ENCODE results near the gene NHS. TPM values are rescaled to one million over a fixed set of nuclear protein-coding genes. Genes with fewer than 3 reads are reported as not detected.
A peak's percentile ranks its signal among the peaks of the same experiment; 100 is the strongest.

NHS gene
- total RNA-seq (ENCODE audit: insufficient read depth, low replicate concordance), result 3.6 TPM

DNA sequence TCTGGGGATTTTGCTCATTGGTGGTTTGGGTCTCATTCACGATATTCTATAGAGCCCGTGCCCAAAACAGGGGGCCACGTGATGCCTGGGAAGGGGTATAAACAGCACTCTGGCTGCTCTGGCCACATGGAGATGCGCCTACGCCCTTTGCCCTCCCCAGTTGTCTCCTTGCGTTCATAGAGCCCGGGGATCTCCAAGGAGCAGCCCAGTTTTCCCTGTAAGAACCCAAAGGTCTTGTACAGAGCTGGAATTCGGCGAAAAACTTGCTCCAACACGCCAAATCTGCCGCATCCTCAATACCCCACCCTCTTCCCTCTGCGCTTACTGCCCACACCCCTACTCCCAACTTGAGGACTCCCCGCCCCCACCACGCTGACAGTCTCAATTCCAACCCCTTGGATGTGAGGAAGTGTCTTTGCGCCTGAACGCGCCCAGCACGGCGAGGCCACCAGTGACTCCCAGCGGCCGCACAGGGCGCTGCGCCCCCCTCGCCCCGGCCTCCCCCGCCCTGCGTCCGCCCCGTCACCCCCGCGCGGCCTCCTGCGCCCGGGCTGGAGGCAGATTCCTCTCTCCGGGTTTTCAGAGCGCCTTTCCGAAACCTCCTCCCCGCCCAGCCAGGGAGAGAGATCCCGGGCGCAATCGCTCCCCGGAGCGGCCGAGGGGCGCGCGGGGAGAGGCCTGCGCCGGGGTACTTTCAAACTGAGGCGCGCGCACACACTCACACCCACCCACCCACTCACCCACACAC, at the start of gene NHS:
Gene NHS, plus strand, starts transcription at position 582 of the 748 bp plus-strand sequence. CDS start 558 bp downstream, outside the sequence.
- peak; percentile 73 for DNase-seq (ENCODE audit: low spot score)

DNA sequence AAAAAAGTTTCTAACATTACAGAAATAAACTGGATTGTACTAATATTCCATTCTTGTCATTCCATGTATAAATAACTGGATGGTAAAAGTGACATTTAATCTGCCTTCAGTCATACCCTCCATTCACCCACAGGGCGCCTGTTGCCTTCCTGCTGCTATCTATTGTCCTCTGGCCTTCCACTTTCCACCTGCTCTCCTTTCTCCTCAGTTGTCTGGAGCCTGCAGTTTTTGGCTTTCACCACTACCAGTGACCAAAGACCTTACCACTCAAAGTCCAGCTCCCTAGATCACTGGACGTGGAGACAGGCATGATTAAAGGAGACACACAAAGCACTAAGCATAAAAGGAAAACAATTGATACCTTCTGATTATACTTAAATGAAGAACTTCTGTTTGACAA, 46.2 kb upstream of the NHS start:
- DNase-seq (ENCODE audit: low spot score), result no peak

DNA sequence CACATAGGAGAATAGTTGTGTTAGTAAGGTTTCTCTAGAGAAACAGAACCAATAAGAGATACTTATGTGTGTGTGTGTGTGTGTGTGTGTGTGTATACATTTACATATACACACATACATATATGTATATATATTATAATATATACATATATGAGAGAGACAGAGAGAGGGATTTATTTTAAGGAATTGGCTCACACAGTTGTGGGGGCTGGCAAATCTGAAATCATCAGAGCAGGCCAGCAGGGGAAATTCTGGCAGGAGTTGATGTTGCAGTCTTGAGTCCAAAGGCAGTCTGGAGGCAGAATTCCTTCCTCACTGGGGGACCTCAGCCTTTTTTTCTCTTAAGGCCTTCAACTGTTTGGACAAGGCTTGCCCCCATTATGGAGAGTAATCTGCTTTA, 38.6 kb upstream of the NHS start:
- no peak for DNase-seq (ENCODE audit: low spot score)

DNA sequence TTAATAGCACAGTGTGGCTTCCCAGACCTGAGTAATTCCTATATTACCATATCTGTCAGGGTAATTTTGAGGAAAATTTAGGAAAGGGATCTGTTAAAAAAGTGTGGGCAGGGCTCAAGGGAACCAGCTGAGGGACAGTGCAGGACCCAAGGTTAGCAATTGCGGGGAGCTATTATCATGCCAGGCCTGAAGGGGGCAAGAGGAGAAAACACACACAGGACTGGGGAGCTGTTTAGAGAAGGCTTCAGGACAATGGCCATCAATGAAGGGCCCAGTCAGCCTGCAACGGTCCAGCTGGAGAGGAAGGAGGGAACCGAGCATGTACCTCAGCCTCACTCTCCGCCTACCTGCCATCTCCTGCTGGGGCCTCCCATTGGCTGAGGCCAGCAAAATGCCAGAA, 19.0 kb upstream of the NHS start:
- DNase-seq (ENCODE audit: low spot score), result no peak

GRCh38 chrX:17359500-17359899, 15.5 kb upstream of the NHS start:
- DNase-seq (ENCODE audit: low spot score), result no peak

DNA sequence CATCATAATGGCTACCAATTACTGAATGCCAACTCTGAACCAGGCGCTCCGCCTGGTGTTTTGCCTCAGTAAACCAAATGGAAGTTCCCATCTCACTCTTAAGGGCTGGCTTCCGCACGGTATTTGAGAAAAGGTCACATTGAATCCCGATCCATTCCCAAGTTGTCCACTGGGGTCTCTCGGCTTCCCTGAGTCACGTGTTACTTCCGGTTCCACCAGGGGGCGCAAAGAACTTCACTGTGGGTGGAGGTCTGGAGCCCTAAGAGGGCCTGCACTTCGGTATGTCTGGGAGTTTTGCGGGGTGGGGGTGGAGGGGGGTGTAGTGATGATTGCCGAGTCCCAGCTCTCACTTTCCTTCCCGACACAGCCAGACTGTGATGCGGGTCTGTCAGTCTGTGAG, 13.4 kb upstream of the NHS start:
- no peak for DNase-seq (ENCODE audit: low spot score)

DNA sequence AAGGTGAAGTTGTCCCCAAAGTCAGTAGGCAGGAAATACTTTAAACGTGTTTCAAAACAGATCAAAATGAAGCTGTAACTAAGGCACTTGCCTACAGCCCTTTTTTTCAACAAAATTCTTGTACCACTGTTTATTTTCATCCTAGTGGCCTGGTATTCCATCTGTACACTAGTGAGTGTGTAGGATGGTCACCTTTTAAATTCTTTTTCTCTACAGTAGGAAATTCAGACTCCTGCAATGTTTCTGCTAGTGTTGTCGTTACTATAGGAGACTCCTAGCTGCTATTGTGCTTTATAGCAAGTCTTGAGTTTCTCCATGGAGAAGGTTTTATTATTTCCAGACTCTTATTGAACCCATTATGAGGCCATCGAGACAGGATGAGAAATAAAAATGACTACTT, 7.0 kb upstream of the NHS start:
- DNase-seq (ENCODE audit: low spot score), result no peak

- peak; percentile 17 for DNase-seq (ENCODE audit: low spot score)
Measured at GRCh38 chrX:17369309-17369708, 5.7 kb upstream of the NHS start.

GRCh38 chrX:17370191-17370590, 4.8 kb upstream of the NHS start:
- no peak for DNase-seq (ENCODE audit: low spot score)

DNA sequence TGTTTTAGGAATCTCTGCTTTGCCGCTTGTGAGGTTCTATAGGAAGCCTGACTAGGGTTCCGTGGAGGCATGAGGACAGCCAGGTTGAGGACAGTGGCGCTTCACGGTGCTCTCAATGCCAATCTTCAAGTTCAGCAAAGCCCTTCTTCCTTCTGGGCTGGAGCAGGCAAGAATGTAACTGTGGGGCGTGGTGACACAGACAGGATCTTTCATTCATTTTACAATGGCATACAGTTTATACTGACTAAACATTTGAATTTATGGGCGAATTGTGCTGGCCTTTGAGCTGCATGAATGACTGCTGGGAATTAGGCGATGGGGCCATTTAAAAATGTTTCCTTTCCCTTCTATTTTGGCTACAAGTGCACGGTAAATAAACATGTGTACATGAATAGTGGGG, 2.9 kb upstream of the NHS start:
- no peak for DNase-seq (ENCODE audit: low spot score)

- DNase-seq (ENCODE audit: low spot score), result no peak
Measured at GRCh38 chrX:17373337-17373736, 1.7 kb upstream of the NHS start.

- DNase-seq (ENCODE audit: low spot score), result no peak
Measured at GRCh38 chrX:17375367-17375636, 302 bp downstream of the NHS start.

- DNase-seq (ENCODE audit: low spot score), result no peak
Measured at GRCh38 chrX:17375637-17376430, 834 bp downstream of the NHS start.

DNA sequence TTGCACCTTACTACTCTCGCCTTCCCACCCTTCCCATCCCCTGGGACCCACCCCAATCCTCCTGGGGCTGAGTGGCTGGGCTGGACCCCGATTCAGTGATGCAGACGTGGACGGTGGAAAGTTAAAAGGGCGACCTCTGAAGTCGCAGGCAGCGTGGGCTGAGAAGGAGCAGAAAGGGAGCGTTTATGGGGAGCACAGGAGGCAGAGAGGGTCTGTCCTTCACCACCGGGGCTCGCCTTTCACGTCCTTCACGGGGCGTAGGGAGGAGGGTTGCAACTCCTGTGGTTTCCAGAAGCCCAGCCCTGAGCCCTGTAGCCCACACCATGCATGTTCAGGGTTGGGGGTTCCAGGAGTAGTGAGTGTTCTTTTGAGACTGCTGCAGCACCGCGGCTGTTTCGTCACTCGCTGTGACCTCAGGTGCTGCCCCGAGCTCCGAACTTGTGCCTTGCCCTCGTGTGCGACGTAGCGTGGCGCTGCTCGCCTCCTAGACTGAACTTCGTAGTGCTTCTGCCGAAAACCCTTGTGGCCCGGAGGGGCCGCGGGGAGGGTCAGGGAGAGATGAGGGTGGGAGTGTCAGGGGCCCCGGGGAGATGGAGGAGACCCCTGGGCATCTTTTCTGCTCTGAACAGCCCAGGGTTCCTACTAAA, 1.6 kb downstream of the NHS start:
- no peak for DNase-seq (ENCODE audit: low spot score)

DNA sequence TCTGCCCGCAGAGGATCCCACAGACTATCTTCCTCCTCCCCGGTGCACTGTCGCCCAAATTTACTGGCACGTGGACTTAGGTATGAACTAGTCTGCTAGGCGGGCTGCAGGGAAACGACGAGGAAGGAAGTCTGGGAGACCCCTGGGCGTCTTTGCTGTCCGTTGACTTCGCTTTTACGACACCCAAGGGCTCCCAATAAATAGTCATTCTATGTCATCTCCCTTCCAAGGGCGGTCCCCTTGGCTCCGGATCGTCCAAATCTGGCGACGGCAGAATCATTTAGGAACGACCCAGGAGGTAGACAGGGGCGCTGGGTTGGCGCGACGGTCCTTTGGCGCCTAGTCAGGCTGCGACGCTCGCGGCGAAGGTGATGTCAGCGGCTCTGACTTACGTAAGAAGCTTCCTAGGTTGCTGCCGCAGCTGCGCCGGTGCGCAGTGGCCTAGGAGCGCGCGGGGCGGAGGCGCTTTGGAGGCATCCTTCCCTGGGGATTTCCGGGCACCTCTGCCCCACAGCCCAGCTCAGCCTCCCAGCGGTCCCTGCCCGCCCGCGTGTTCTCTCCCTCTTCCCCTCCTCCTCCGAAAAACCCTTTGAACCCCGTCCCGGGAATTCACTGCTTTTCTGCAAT, 2.2 kb downstream of the NHS start:
- DNase-seq (ENCODE audit: low spot score), result no peak

DNA sequence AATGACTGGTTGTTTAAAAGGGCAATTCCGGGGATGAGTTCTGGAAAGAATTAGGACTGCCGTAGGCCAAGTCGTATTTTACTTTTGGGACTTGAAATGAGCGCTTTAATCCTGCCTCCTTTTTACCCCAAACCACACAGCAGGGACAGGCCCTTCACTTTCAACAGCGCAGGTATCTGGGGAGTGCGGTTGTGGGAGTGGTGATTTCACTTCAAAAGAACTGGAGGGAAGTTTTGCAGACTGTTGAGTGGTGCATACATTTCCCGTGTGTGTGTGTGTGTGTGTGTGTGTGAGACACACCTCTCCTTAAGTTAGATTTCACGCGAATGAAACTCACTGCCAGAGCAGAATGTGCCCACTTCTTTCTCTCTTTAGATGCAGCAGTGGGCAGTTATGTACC, 2.8 kb downstream of the NHS start:
- no peak for DNase-seq (ENCODE audit: low spot score)

DNA sequence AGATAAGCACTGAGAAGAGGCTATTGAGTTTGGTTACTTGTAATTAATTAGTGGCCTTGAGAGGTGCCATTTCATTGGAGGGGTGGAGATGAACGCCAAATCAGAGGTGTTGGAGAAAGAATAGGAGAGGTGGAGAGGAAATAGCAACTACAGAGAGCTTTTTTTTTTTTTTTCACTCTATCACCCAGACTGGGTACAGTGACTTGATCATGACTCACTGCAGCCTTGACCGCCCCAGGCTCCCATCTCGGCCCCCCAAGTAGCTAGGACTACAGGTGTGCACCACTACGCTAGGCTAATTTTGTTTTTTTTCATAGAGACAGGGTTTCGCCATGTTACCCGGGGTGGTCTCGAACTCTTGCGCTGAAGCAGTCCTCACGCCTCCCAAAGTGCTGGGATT, 5.2 kb downstream of the NHS start:
- DNase-seq (ENCODE audit: low spot score), result no peak

DNA sequence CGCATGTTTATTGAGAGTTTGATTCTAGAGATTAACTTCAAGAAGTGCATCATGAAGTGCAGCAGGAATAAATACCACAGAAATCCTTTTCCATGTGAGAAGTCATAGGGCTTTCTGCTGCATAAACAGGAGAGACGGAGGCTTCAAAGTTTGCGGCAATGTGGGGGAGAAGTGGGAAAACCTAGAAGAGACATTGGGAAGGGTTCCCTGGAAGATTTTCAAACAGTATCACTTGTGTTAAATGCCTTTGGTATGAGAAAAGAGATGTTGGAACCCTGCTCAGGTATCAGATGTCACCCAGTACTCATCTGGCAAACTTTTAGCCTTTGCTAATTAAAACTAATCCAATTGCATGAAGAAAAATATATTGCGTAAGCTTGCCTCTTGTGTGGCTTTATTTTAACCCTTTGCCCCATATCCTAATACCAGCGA, 15.4 kb downstream of the NHS start:
- DNase-seq (ENCODE audit: low spot score), result no peak

DNA sequence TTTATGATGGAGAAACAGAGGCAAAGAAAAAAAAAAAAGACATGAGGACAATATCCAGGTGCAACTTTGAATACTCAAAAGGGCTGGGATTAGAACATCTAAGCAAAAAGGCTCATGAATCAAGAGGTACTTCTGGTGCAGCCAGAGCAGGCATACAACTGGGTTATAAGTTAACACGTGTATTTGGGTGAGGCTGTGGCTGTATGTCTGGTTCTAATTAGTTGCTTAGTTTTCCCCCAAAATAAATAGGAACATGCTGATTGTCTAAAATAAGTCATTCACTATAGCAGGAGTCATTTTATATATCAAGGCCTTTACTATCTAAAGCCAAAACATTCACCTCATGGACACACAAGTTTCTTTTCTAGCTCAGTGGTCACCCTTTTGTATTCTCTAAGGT, 20.2 kb downstream of the NHS start:
- no peak for DNase-seq (ENCODE audit: low spot score)

DNA sequence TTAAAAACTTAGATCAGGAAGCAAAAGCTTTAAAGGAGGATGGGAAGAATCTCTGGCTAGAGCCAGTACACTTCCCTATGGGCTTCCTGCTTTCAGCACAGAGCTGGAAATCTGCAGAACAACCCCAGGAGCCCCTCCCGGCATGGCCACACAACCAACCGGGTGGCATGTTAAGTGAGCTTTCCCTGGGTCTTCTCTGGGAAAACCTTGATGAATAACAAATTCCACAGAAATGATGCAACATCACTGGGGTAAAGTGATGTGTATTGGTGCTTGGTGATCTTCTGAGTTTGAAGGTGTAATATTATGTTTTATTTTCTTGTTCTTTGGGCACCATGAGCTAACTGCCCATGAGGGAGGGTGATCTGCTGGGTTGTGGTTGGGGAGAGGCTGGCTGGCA, 22.1 kb downstream of the NHS start:
- no peak for DNase-seq (ENCODE audit: low spot score)

DNA sequence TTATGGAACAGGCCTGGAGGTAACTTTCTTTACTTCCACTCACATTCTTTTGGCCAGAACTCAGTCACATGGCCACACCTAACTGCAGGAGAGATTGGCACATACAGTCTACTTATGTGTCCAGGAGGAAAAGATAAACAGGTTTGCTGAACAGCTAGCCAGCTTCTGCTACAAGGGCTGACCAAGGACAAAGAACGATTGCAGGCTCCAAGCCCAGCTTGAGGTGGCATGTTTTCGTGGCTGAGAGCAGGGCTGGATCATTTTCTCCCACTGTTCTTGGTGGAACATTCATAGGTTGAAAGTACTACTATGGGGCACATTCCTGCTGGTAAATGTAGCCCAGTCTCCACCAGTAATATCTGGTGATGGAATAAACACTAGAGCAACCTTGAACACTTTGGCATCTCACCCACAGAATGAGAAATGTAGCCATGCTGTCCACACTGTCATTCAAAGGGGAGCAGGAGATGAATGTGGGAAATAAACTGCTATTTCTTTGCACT, 28.2 kb downstream of the NHS start:
- DNase-seq (ENCODE audit: low spot score), result no peak

GRCh38 chrX:17403972-17404371, 29.0 kb downstream of the NHS start:
- DNase-seq (ENCODE audit: low spot score), result no peak

Data from umbilical cord (tissue), 2 donors.